Tibial nerve (tissue), 3 donors: ENCODE measurements around the gene TAS1R2.

Experiments used
- CTCF ChIP-seq, 5 experiments: fragments of 200-600 bp in 3 of 5; fragments of 450-650 bp in 2 of 5; sonication (generic) in 3 of 5; IDR thresholded peaks; one replicate each; pipeline ENCODE4 v1.5.1; 2016 to 2019; ENCODE audit warnings: antibody characterized with exemption in 5 of 5, mild to moderate bottlenecking in 3 of 5, moderate library complexity in 2 of 5
- POLR2A ChIP-seq, 2 donors: fragments of 450-650 bp; IDR thresholded peaks; one replicate each; pipeline ENCODE4 v1.6.1; 2017; ENCODE audit warnings: antibody characterized with exemption in 2 of 2, mild to moderate bottlenecking in 2 of 2, moderate library complexity in 2 of 2

GRCh38 chr1:18877282-18877681, 17.8 kb upstream of the TAS1R2 start:
- TF ChIP-seq CTCF (IDR thresholded peaks at IDR 0.05), result no peak
- no peak for TF ChIP-seq POLR2A (IDR thresholded peaks at IDR 0.05)
